Caco-2 (cell line): ENCODE results near the gene SPATS2L. TPM values are rescaled to one million over a fixed set of nuclear protein-coding genes. Genes with fewer than 3 reads are reported as not detected.

Experiments
- BruUV-seq: library from RNA; stranded (reverse); fragments of 400-500 nt; replicated peaks from 2 replicates; lab custom pipeline; 2021; lab: Mats Ljungman, UMichigan
- CTCF ChIA-PET: fragments of 300-600 bp; sonication (Branson Sonifier 250); formaldehyde crosslinking; loops from one replicate; lab custom pipeline; 2022; ENCODE audit warnings: antibody characterized with exemption; lab: Charles Lee
- POLR2A ChIA-PET: fragments of 300-600 bp; sonication (Branson Sonifier 250); formaldehyde crosslinking; loops from one replicate; lab custom pipeline; 2022; ENCODE audit warnings: antibody characterized with exemption; lab: Charles Lee
- DNase-seq, 2 experiments: peaks; one replicate each; pipeline versions ENCODE4 v3.0.0 to v3.0.0-alpha.2; 2020 to 2022
- H3K27me3 ChIP-seq: replicated peaks from 2 replicates; pipeline ENCODE4 v1.6.0; 2011; ENCODE audit warnings: low read length; ENCODE audit not compliant: control insufficient read depth, insufficient read depth
- H3K36me3 ChIP-seq: 2 replicates; pipeline ENCODE4 v1.5.1; 2011; ENCODE audit warnings: low read length; ENCODE audit not compliant: control insufficient read depth, insufficient read depth
- H3K4me1 ChIP-seq: fragments of 250-450 bp; sonication (Bioruptor Pico); 2 replicates; pipeline ENCODE4 v1.5.1; 2020; ENCODE audit warnings: mild to moderate bottlenecking
- H3K4me3 ChIP-seq: 2 replicates; pipeline ENCODE4 v1.5.1; 2011; ENCODE audit warnings: low read depth, mild to moderate bottlenecking, control low read depth, low read length
- H3K9me3 ChIP-seq: fragments of 250-450 bp; sonication (Bioruptor Pico); 2 replicates; pipeline ENCODE4 v1.5.1; 2020; ENCODE audit warnings: mild to moderate bottlenecking, moderate library complexity
- H3K27ac Mint-ChIP-seq: one replicate; pipeline ENCODE4 v1.8.0; 2022; ENCODE audit warnings: mixed read lengths; ENCODE audit not compliant: unreplicated experiment
- H3K27me3 Mint-ChIP-seq: one replicate; pipeline ENCODE4 v1.8.0; 2022; ENCODE audit warnings: mixed read lengths; ENCODE audit not compliant: insufficient read depth, unreplicated experiment
- H3K36me3 Mint-ChIP-seq: one replicate; pipeline ENCODE4 v1.8.0; 2022; ENCODE audit warnings: mild to moderate bottlenecking, mixed read lengths; ENCODE audit not compliant: insufficient read depth, unreplicated experiment
- H3K4me1 Mint-ChIP-seq: one replicate; pipeline ENCODE4 v1.8.0; 2022; ENCODE audit warnings: low read depth, mixed read lengths; ENCODE audit not compliant: unreplicated experiment
- H3K4me3 Mint-ChIP-seq: one replicate; pipeline ENCODE4 v1.8.0; 2022; ENCODE audit warnings: mild to moderate bottlenecking, moderate library complexity, mixed read lengths; ENCODE audit not compliant: unreplicated experiment
- H3K9me3 Mint-ChIP-seq: one replicate; pipeline ENCODE4 v1.8.0; 2022; ENCODE audit warnings: mixed read lengths; ENCODE audit not compliant: unreplicated experiment
- CTCF ChIP-seq, 2 experiments: fragments of 200-600 bp in 1 of 2; IDR thresholded peaks; 1 replicate in 1 of 2; 2 replicates in 1 of 2; pipeline versions ENCODE4 v1.5.1 to v1.8.0; 2011 to 2022; ENCODE audit warnings: antibody characterized with exemption in 1 of 2, control low read depth in 1 of 2, inconsistent platforms in 1 of 2, low read depth in 1 of 2, low read length in 1 of 2, mild to moderate bottlenecking in 1 of 2, moderate library complexity in 1 of 2; ENCODE audit not compliant: insufficient read depth in 1 of 2, severe bottlenecking in 1 of 2, unreplicated experiment in 1 of 2
- intact Hi-C: fragments of 100-400 bp; cut with micrococcal nuclease; formaldehyde crosslinking; loops from one replicate; pipeline ENCODE4 v1.10.0; 2022; ENCODE audit not compliant: unreplicated experiment
- total RNA-seq: library from RNA; stranded (reverse); gene quantifications from 2 replicates; pipeline ENCODE4 v1.2.3, GENCODE V29; 2022

SPATS2L gene
- total RNA-seq, 1 experiment from 2014 or later, result 196 TPM

GRCh38 chr2:200419325-200419724, 112.8 kb downstream of the SPATS2L start:
- BruUV-seq, result no TSS peak
- no peaks in the 10 kb centered on the region for H3K9me3 ChIP-seq
- H3K9me3 Mint-ChIP-seq, result no peaks in the 10 kb centered on the region
- no peak overlapping the region for H3K4me3 Mint-ChIP-seq
- no peaks in the 10 kb centered on the region for H3K4me1 ChIP-seq
- intact Hi-C loops, result no loop called here
- H3K27me3 Mint-ChIP-seq, result no peaks in the 10 kb centered on the region
- no peak overlapping the region for H3K4me3 ChIP-seq
- no peak for DNase-seq
- CTCF ChIA-PET, result interaction anchor here (0.6 kb wide), 1 partner anchor 309 kb away, joined by 3 read pairs; no protein-coding TSS in a partner anchor
- H3K36me3 Mint-ChIP-seq, result peaks cover 92% of the 10 kb centered on the region
- no peak for TF ChIP-seq CTCF (IDR thresholded peaks at IDR 0.05; ENCODE audit: insufficient read depth in 1 of 2, low read depth in 1 of 2, low read length in 1 of 2, severe bottlenecking in 1 of 2, unreplicated experiment in 1 of 2)
- no peaks in the 10 kb centered on the region for H3K27me3 ChIP-seq
- no peak overlapping the region for H3K27ac Mint-ChIP-seq
- peaks cover 6% of the 10 kb centered on the region for H3K36me3 ChIP-seq
- POLR2A ChIA-PET, result interaction anchor here (0.7 kb wide), 1 partner anchor 165 kb away, joined by 6 read pairs; no protein-coding TSS in a partner anchor
- H3K4me1 Mint-ChIP-seq, result no peaks in the 10 kb centered on the region

GRCh38 chr2:200421270-200421669, 114.8 kb downstream of the SPATS2L start:
- no peak overlapping the region for H3K4me3 ChIP-seq
- intact Hi-C loops, result no loop called here
- peaks cover 6% of the 10 kb centered on the region for H3K36me3 ChIP-seq
- no peak overlapping the region for H3K27ac Mint-ChIP-seq
- TF ChIP-seq CTCF (IDR thresholded peaks at IDR 0.05; ENCODE audit: insufficient read depth in 1 of 2, low read depth in 1 of 2, low read length in 1 of 2, severe bottlenecking in 1 of 2, unreplicated experiment in 1 of 2), result no peak
- ChIA-PET POLR2A (no interaction called here), CTCF (no interaction called here)
- H3K4me3 Mint-ChIP-seq, result no peak overlapping the region
- no peaks in the 10 kb centered on the region for H3K9me3 Mint-ChIP-seq
- no peak for DNase-seq
- 0 out of 2 replicates have a peak, but pooled peaks cover 11% of the 10 kb centered on the region for H3K4me1 ChIP-seq
- no peaks in the 10 kb centered on the region for H3K27me3 ChIP-seq
- H3K27me3 Mint-ChIP-seq, result no peaks in the 10 kb centered on the region
- no peaks in the 10 kb centered on the region for H3K9me3 ChIP-seq
- H3K4me1 Mint-ChIP-seq, result peaks cover 7% of the 10 kb centered on the region
- no TSS peak for BruUV-seq
- H3K36me3 Mint-ChIP-seq, result peaks cover 83% of the 10 kb centered on the region

- no peak overlapping the region for H3K4me3 ChIP-seq
- Mint-ChIP-seq H3K27me3 (no peaks in the 10 kb centered on the region), H3K4me1 (peaks cover 7% of the 10 kb centered on the region), H3K27ac (no peak overlapping the region), H3K4me3 (no peak overlapping the region), H3K9me3 (no peaks in the 10 kb centered on the region), H3K36me3 (peaks cover 81% of the 10 kb centered on the region)
- no peak for DNase-seq
- TF ChIP-seq CTCF (IDR thresholded peaks at IDR 0.05; ENCODE audit: insufficient read depth in 1 of 2, low read depth in 1 of 2, low read length in 1 of 2, severe bottlenecking in 1 of 2, unreplicated experiment in 1 of 2), result no peak
- BruUV-seq, result no TSS peak
- ChIA-PET POLR2A (no interaction called here), CTCF (no interaction called here)
- H3K4me1 ChIP-seq, result 0 out of 2 replicates have a peak, but pooled peaks cover 11% of the 10 kb centered on the region
- H3K36me3 ChIP-seq, result peaks cover 6% of the 10 kb centered on the region
- H3K9me3 ChIP-seq, result no peaks in the 10 kb centered on the region
- H3K27me3 ChIP-seq, result no peaks in the 10 kb centered on the region
- intact Hi-C loops, result loop anchor here (1.0 kb wide), 1 partner anchor 449 kb away; no protein-coding TSS in a partner anchor
These were observed 115.6 kb downstream of the SPATS2L start for GRCh38 chr2:200422071-200422470.
